Mesothelial cell of epicardium (in vitro differentiated cells): Measurements from ENCODE around the gene LRRC4B. TPM values are rescaled to one million over a fixed set of nuclear protein-coding genes. Genes with fewer than 3 reads are reported as not detected.
"Not testable (repeated sequence)": the region's sequence is repeated elsewhere in the genome, so short reads cannot be mapped to it uniquely, and the experiment has no call there.

Source experiments
- DNase-seq, 2 experiments: peaks; one replicate each; pipeline ENCODE4 v3.0.0; 2021; ENCODE audit warnings: low spot score in 2 of 2; ENCODE audit not compliant: unreplicated experiment in 2 of 2
- H3K27ac Mint-ChIP-seq: 2 replicates; pipeline ENCODE4 v1.8.0; 2021; ENCODE audit warnings: mixed read lengths
- H3K27me3 Mint-ChIP-seq: 2 replicates; pipeline ENCODE4 v1.8.0; 2021; ENCODE audit warnings: low read depth, mixed read lengths
- H3K36me3 Mint-ChIP-seq: 2 replicates; pipeline ENCODE4 v1.8.0; 2021; ENCODE audit warnings: mixed read lengths
- H3K4me1 Mint-ChIP-seq: 2 replicates; pipeline ENCODE4 v1.8.0; 2021; ENCODE audit warnings: mixed read lengths
- H3K4me3 Mint-ChIP-seq: 2 replicates; pipeline ENCODE4 v1.8.0; 2021; ENCODE audit warnings: mild to moderate bottlenecking, moderate library complexity, mixed read lengths
- H3K9me3 Mint-ChIP-seq: 2 replicates; pipeline ENCODE4 v1.8.0; 2021; ENCODE audit warnings: mixed read lengths
- CTCF ChIP-seq: fragments of 200-600 bp; sonication (generic); IDR thresholded peaks from one replicate; pipeline ENCODE4 v1.5.0; 2021; ENCODE audit warnings: antibody characterized with exemption; ENCODE audit not compliant: unreplicated experiment
- total RNA-seq: library from RNA; stranded (reverse); gene quantifications from 3 replicates; pipeline ENCODE4 v1.2.1, GENCODE V29; 2021

LRRC4B gene
- total RNA-seq, 1 donor from 2014 or later = 16.3 TPM

- H3K9me3 Mint-ChIP-seq = peaks cover 20% of the 10 kb centered on the region
- no peaks in the 10 kb centered on the region for H3K4me1 Mint-ChIP-seq
- H3K27me3 Mint-ChIP-seq = peaks cover 7% of the 10 kb centered on the region
- TF ChIP-seq CTCF = no peak
- no peak overlapping the region for H3K4me3 Mint-ChIP-seq
- no peak for DNase-seq
- H3K36me3 Mint-ChIP-seq = peaks cover 14% of the 10 kb centered on the region
- H3K27ac Mint-ChIP-seq = no peak overlapping the region
Observed at GRCh38 chr19:50535672-50536187, 32.5 kb downstream of the LRRC4B start.

DNA sequence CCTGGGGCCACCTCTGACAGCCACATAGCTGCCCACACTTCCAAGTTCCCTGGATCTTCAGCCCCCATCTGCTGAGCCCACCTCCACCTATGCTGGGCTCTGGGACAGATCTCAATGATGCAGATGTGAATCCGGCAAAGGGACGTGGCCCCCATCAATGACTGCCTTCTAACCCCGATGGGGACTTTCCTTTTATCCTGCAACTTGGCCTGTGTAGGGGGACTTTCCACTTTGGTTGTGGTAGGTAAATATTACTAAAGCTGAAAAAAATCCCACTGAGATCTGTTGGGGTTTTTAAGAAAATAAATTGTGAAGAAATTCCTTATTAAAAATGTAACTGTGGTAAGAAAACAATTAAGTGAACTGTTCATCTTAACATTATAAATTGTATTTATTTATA, 33.8 kb downstream of the LRRC4B start:
- DNase-seq = no peak
- Mint-ChIP-seq H3K9me3 (peaks cover 20% of the 10 kb centered on the region), H3K27me3 (peaks cover 7% of the 10 kb centered on the region), H3K4me1 (no peaks in the 10 kb centered on the region), H3K36me3 (peaks cover 14% of the 10 kb centered on the region), H3K27ac (no peak overlapping the region), H3K4me3 (no peak overlapping the region)
- TF ChIP-seq CTCF = no peak

GRCh38 chr19:50532952-50533351, 35.3 kb downstream of the LRRC4B start:
- DNase-seq = no peak
- Mint-ChIP-seq H3K27me3 (peaks cover 7% of the 10 kb centered on the region), H3K4me1 (no peaks in the 10 kb centered on the region), H3K27ac (no peak overlapping the region), H3K4me3 (no peak overlapping the region), H3K36me3 (peaks cover 14% of the 10 kb centered on the region), H3K9me3 (peaks cover 20% of the 10 kb centered on the region)
- no peak for TF ChIP-seq CTCF

GRCh38 chr19:50531171-50531612, 37.0 kb downstream of the LRRC4B start:
- no peak overlapping the region for H3K27ac Mint-ChIP-seq
- no peaks in the 10 kb centered on the region for H3K4me1 Mint-ChIP-seq
- H3K9me3 Mint-ChIP-seq = peaks cover 20% of the 10 kb centered on the region
- peaks cover 9% of the 10 kb centered on the region for H3K27me3 Mint-ChIP-seq
- TF ChIP-seq CTCF = no peak
- H3K36me3 Mint-ChIP-seq = peaks cover 14% of the 10 kb centered on the region
- no peak for DNase-seq
- no peak overlapping the region for H3K4me3 Mint-ChIP-seq

- not testable (repeated sequence) for H3K27me3 Mint-ChIP-seq, H3K4me3 Mint-ChIP-seq, H3K27ac Mint-ChIP-seq, H3K9me3 Mint-ChIP-seq, H3K4me1 Mint-ChIP-seq, H3K36me3 Mint-ChIP-seq, DNase-seq
Observed at GRCh38 chr19:50528052-50528451, 40.2 kb downstream of the LRRC4B start.

- Mint-ChIP-seq H3K27me3 (peaks cover 3% of the 10 kb centered on the region), H3K4me3 (no peak overlapping the region), H3K36me3 (no peaks in the 10 kb centered on the region), H3K27ac (no peak overlapping the region), H3K9me3 (no peaks in the 10 kb centered on the region), H3K4me1 (no peaks in the 10 kb centered on the region)
- no peak for DNase-seq
- no peak for TF ChIP-seq CTCF
Observed at GRCh38 chr19:50522881-50523280, 45.4 kb downstream of the LRRC4B start.
